Measurements from ENCODE around the gene ZBTB21.
A peak's percentile ranks its signal among the peaks of the same experiment; 100 is the strongest.

ZBTB21 gene

DNA sequence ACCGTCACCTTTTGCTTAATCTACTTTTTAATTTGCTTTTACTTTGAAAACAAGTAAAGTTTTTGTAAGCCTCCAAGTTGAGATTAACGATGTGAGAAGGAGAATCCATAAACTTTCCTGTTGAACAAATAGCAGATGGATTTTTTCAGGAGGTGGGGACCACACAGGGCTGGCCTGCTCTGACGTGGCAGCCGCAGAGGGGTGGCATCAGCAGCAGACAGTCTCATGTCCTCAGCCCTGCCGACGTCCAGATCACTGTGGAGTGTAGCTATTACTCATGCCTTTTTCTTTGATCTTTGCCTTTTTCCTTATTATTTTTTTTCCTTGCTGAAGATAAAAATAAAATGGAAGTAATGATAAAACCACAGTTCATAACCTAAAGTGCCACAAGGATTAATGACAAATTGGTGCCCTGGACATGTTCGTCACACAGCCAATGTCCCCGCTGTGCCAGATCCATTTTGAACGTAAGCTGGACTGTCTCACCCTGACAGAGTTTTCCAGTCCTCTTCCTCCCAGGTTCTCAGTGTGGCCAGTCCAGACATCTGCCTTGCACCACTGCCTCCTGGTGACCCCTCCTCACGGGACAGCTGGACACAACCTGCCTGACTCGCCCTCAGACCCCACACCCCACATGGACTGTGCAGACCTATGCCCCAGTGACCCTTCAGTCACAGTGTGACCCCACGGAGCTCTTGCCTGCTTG lies 15.4 kb upstream of the ZBTB21 start:
- in situ Hi-C loops (cut with MboI; ENCODE audit: low pct_unique_long_range_greater_than_20kb, low sequenced_read_pairs) = no loop called here
- no peak for DNase-seq

DNA sequence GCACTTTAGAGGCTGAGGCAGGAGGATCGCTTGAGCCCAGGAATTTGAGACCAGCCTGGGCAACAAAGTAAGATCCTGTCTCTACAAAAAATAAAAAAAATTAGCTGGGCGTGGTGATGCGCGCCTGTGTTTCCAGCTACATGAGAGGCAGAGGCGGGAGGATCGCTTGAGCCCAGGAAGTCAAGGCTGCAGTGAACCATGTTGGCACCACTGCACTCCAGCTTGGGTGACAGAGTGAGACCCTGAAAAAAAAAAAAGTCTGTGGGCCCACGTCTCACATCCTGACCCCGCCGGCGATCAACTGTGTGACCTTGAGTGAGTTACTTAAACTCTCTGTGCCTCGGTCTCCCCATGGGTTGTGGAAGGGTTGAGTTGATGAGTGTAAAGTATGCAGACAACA lies 12.7 kb upstream of the ZBTB21 start:
- in situ Hi-C loops (cut with MboI; ENCODE audit: low pct_unique_long_range_greater_than_20kb, low sequenced_read_pairs) = no loop called here
- DNase-seq = no peak

DNA sequence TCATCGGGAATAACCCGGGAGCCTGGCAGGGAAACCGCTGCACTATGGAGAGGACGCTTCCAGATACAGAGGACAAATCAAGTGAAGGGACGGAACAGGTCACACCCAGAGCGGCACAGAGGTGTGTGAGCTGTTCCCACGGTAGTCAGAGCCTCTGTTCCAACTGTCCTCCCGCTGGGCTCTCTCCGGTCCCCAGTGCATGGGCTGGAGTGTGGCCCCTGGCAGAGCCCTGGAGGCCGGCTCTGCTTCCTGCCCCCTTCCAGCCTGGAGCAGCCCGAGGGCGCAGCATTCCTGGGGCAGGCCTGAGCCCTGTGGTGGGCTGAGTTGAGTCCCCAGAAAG lies 11.9 kb upstream of the ZBTB21 start:
- in situ Hi-C loops (cut with MboI; ENCODE audit: low pct_unique_long_range_greater_than_20kb, low sequenced_read_pairs) = no loop called here
- no peak for DNase-seq

DNA sequence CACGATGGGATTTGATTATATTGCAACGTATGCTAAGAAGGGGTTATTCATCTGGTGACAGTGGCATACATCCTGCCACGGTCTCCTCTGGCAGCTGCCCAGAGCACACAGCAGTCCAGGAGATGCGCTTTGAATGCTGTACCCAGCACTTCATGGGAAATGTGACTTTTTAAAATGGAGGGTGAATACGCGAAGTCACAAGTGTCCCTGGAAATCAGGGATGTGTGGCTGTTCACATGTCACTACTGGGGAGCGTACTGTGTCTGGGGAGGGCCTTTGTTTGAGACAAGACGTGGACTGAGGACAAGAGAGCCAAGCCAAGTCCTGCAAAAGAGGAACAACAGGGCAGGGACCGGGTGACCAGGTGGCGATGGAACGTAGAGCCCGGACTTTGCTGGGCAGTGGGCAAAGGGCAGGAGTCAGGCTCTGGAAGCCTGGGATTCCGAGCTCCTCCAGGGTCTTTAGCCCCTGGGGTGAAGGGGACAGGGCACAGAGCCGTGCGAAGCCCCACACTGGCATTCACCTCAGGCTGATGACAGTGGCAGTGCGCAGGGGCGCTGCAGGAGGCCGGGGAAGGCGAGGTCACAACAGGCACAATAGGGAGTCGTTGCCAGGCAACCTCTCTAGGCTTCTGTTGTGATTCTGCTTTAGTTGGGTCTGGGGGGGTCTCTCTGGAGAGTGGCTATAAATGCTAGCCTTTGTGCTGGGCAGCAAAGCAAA lies 11.4 kb upstream of the ZBTB21 start:
- DNase-seq = no peak
- in situ Hi-C loops (cut with MboI; ENCODE audit: low pct_unique_long_range_greater_than_20kb, low sequenced_read_pairs) = no loop called here

DNA sequence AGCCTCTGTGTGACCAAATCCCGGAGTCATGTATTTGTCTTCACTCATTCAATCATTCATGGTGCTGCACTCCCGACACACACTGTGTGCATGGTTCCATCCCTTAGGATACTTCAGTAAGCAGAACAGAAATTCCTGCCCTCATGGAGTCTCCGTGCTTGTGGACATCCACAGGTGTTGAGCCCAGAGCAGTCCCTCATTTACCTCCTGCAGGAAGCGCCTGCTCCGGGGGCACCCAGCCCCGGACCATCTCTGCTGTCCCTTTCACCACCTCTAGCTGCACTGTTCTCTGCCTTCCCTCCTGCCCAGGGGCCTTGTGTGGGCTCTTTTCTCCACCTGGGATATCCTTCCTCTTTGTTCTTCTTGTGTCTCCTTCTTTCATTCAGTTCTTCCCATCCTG lies 9.5 kb upstream of the ZBTB21 start:
- DNase-seq = no peak
- in situ Hi-C loops (cut with MboI; ENCODE audit: low pct_unique_long_range_greater_than_20kb, low sequenced_read_pairs) = no loop called here

DNA sequence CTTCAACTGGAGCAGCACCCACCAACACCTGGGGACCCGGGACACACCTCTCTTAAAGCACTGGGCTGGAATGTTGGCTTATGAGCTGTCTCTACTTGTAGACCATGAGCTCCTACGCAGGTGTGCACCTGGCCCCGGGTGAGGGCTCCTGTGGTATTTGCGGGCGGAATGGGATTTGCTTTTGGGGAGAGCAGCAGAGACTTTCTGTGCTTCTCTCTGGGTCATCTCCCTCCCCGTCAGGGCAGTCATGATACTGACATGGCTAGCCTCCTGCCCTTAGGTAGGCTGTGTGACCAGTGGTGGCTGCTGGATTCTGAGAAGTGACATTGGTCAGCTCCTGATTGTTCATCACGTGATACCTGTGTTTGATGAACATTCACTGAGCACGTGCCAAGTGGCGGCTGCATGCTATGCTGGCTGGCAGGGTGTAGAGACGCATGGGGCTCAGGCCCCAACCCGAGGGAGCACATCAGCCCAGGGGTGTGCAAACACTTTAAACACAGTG lies 9.0 kb upstream of the ZBTB21 start:
- in situ Hi-C loops (cut with MboI; ENCODE audit: low pct_unique_long_range_greater_than_20kb, low sequenced_read_pairs) = no loop called here
- DNase-seq = no peak

DNA sequence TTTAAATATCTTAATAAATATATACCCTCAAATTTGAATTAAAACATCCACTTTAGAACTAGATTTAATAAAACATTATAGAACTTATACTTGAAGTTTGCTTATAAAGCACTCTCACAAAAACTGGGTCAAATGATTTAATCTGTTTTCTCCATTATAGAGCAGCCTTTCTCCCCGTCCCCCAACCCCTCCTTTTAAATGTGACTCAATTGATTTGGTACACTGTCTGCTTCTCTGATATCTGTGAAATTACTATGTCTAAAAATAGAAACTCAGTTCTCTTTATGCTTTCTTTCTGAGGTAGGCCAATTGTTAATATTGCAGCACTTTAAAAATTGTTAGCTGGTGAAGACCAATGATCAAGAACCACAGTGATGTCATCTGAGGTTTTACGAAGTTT lies 6.9 kb upstream of the ZBTB21 start:
- in situ Hi-C loops (cut with MboI; ENCODE audit: low pct_unique_long_range_greater_than_20kb, low sequenced_read_pairs) = no loop called here
- no peak for DNase-seq

DNA sequence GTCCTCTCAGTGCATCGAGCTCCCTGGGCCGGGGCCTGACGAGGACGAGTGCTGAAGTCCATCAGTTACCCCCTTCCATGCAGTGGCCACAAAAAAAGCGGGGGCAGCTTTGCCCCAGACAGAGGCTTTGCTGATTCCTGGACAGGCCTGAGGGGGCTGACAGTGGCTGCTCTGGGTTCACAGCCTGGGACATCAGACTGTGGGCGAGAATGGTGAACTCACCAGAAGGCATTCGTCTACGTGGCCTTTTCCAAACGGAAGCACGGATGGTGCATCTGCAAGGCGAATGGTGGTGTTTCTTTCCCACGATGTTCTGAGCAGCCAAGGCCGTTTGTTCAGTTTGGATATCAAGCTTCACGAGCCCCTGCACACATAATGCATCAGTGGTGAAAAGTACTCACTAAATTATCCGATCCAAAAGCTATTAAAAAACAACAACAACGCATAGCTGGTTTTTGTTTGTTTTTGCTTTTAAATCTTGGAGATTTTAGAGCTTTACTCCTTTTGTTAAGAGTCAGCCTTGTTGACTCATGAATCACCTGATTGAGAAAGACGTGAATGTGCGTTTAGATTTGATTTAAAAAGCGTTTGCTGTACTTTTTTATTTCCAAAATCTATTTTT lies 6.3 kb upstream of the ZBTB21 start:
- DNase-seq = no peak
- in situ Hi-C loops (cut with MboI; ENCODE audit: low pct_unique_long_range_greater_than_20kb, low sequenced_read_pairs) = no loop called here

DNA sequence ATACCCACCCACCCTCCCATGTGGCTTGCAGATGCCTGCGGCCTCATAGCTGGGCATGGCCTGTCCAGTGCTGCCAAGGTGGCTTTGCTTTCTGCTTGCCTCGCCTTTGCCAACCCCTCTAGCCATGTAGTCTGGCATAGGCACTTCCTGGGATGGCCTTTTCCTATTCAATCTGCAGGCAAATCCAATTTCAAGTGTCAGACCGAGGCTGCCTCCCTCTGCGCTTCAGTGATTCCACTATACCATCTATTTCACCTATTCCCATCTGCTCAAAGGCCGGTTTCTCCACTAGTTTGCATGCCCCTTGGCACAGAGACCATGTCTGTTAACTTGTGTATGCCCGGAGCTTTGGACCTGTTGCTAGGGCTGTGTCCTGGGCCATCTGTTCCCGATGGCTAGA lies 3.8 kb upstream of the ZBTB21 start:
- in situ Hi-C loops (cut with MboI; ENCODE audit: low pct_unique_long_range_greater_than_20kb, low sequenced_read_pairs) = no loop called here
- no peak for DNase-seq

DNA sequence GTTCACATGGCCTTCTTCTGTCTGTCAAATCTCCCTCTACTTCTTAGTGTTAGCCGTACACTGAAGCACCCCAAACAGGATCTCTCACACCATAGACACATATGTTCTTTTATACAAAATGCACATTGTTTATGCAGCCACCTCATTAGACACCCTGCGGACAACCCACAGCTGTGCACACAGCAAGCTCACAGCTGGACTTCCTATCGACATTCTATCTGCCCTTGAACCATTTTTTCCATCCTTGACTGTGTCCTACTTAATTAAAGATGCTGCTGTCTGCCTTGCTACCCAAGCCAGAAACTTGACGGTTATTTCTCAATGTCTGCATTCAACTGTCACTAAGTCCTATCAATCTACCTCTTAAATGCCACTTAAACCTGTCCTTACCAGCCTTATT lies 3.2 kb upstream of the ZBTB21 start:
- DNase-seq = no peak
- in situ Hi-C loops (cut with MboI; ENCODE audit: low pct_unique_long_range_greater_than_20kb, low sequenced_read_pairs) = no loop called here

DNA sequence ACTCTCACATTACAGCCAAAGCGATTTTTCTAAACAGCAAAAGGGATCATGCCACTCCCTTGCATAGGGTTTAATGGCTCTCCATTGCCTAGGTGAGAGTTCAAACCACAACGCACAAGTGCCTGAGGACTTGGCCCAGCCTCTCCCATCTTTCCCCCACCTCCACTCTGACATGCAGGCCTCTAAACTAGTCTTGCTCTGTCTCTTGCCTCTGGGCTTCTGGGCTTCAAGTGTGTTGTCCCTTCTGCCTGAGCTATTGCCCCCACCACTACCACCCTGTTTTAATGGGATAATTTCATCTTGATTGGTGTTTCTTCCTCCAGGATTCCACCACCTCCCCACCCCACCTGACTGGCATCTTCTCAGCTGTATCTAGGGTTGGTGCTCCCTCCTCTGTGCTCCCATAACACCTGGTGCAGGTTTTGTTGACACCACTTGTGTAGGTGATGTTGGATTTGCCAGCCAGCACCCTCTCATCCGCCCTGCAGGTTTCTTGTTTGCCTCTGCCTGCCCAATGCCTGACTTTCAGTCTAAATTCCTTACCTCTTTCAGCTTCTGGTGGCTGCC lies 2.7 kb upstream of the ZBTB21 start:
- DNase-seq = no peak
- in situ Hi-C loops (cut with MboI; ENCODE audit: low pct_unique_long_range_greater_than_20kb, low sequenced_read_pairs) = no loop called here

DNA sequence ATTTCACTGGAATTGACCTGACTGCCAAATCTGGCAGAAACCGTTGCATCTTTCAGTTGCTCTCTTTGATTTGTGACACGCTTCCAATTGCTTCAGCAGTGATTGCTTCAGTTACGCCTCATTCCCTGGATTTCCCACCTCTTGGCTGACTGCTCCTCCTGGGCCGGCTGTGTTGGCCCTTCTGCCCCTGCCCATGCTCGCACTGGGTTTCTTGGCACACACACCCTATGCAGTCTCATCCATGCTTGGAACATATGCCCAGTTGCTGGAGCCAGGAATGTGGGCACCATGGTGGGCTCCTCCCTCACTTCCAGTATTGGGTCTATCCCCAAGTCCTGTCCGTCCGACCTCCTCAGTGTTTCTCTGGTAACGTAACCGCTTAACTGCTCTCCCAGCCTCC lies 2.2 kb upstream of the ZBTB21 start:
- in situ Hi-C loops (cut with MboI; ENCODE audit: low pct_unique_long_range_greater_than_20kb, low sequenced_read_pairs) = no loop called here

DNA sequence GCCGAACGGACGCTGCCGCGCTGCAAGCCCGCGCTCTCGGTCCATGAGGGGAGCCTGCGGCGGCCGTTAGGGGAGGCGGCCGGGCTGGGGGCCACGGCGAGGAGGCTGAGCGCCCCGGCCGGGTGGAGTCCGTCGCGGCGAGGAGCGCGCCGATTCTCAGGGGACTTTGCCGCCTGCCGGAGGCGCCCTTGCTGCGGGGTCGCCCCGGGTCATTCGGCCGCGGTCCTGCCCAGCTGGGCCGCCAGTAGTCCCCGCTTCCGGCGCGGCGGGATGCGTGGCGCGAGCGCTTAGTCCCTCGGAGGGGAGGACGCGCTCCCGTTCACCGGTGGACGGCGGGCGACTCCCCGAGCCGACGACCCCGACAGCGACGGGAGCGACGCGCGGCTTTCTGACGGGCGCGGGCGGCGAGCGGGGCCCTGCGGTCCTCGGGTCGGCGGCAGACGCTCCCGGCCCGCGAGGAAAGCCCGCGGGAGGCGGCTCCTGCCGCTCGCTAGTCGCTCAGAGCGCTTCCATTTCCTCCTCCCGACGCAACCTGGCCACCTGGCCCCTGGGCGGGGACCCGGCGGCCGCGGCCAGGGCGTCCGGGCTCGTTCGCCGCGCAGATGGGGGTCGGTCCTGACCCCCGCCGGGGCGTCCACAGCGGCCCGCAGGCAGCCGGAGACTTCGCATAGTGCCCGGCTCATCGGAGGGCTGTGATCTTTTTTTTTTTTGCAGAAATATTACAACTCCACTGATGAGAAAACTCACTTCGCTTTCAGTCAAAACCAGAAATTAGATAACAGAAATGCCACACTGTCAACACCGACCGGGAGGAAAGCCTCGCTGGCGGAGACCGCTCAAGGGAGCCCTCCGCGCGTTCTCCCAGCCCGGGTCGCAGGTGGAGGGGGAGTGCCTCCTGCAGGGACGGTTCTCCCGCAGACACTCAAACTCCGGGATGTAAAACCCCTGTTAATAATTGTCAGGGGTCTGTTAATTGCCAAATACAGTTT lies 641 bp upstream of the ZBTB21 start:
- DNase-seq = peak; percentile 61
- in situ Hi-C loops (cut with MboI; ENCODE audit: low pct_unique_long_range_greater_than_20kb, low sequenced_read_pairs) = no loop called here

More for the DNA sequence above, 2.2 kb upstream of the ZBTB21 start:
- no peak for DNase-seq

DNA sequence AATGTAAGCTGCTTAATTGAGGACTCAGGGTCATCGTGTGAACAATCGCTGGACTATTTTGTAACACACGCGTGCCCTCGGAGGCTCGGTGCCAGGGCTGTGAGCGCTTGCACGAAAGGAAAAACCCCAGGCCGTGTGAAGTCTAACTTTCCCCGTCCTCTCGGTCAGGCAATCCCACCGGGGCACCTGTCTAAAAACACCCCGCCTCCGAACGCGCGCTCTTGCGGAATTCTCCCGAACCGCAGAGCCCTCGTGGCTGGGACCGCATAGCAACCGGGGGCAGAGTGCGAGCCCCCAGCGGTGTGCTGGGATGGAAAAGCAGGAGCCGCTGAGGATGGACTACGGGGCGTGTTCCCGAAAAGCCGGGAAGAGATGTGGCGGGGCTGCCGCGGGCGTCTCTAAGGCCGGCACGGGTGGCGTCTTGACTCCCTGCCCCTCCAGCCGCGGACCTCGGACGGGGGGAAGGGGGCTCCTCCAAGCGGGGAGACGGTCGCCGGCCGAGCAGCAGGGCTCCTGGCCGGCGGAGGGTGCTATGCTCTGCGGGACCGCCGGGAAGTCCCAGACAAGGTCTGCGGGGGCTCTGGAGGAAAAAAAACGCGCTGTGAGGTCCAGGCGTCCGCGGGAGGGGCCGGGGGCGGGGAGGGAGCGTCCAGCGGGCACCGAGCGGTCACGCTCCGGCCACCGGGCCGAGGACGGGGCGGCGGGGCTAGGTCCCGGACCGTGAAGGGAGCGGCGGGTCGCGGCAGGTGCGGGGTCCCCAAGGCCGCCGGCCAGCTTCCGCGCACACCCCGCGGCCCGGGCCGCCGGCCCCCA lies 936 bp downstream of the ZBTB21 start:
- peak; percentile 63 for DNase-seq
- in situ Hi-C loops (cut with MboI; ENCODE audit: low pct_unique_long_range_greater_than_20kb, low sequenced_read_pairs) = no loop called here

DNA sequence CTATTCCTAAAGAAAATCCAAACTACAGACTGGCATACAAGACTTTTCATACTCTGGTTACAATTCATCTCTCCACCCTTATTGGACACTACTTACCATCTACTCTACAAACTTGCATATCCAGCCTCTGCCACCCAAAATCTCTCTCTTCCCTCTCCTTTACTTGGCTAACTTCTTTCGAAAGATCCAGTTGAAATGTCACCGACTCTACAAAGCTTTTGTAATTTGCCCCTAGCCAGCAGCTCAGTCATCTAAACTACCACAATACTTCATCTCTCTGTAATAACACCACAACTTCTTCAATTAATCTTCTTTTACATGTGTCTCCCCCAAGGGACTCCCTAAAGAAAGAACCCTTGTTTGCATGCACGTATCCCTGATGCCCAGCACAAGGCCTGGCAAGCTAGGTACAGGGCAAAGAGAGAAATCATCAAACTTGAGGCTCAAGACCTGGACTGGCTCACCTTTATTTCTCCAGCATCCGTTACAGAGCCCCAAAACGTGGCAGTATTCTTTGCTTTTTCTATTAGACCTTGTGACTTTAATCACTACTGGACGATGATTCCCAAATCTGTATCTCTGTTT lies 2.7 kb downstream of the ZBTB21 start:
- DNase-seq = no peak
- in situ Hi-C loops (cut with MboI; ENCODE audit: low pct_unique_long_range_greater_than_20kb, low sequenced_read_pairs) = no loop called here

DNA sequence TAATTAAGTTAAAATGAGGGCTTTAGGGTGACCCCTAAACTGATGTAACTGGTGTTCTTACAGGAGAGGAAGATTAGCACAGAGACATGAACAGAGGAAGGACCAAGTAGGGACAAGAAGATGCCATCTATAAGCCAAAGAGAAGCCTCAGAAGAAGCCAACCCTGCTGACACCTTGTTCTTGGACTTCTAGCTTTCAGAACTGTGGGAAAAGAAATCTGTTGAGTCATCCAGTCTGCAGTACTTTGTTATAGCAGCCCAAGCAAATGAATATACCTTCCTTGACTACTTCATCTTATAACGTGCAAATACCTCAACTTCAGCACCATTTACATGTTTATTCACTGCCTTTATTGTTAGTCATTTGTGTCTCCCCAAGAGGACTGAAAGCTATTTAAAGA lies 3.4 kb downstream of the ZBTB21 start:
- no peak for DNase-seq
- in situ Hi-C loops (cut with MboI; ENCODE audit: low pct_unique_long_range_greater_than_20kb, low sequenced_read_pairs) = no loop called here

DNA sequence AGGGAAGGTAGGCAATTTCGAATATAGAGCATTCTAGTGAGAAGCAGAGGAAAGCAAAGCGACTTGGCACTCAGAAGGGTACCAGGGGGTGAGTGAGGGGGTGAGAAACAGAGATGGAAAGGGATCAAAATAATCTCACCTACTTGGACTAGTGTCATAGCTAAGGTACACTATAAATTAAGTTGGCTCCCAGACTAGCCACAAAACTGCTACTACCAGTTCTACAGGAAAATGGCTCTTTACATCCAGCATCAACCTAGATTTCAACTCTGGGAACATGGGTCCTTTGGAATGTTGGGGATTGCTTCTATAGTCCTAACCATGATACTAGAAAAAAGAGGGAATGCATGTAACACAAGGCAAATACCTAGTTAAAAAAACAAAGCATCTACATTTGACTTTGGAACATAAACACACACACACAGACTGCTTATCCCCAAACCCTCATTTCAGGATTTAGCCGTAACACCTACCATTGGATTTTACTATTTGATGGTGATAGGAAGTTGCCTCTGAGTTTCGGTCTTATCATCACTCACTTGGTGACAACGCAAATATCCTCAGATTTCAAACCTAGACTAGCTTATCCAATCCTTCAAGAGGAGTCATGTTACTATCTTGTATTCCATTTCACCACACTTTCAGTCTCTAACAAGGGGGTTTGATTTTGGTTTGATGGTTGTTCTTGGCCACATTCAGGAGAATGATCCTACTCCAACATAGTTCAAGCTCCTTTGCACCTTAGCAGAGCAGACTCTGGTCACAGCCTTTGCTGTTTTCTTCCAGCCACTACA lies 5.6 kb downstream of the ZBTB21 start:
- no peak for DNase-seq
- in situ Hi-C loops (cut with MboI; ENCODE audit: low pct_unique_long_range_greater_than_20kb, low sequenced_read_pairs) = no loop called here

Data from KBM-7 (cell line).